ENCODE measurements around the gene PKDREJ.

- TF ChIP-seq, protein P1, sequence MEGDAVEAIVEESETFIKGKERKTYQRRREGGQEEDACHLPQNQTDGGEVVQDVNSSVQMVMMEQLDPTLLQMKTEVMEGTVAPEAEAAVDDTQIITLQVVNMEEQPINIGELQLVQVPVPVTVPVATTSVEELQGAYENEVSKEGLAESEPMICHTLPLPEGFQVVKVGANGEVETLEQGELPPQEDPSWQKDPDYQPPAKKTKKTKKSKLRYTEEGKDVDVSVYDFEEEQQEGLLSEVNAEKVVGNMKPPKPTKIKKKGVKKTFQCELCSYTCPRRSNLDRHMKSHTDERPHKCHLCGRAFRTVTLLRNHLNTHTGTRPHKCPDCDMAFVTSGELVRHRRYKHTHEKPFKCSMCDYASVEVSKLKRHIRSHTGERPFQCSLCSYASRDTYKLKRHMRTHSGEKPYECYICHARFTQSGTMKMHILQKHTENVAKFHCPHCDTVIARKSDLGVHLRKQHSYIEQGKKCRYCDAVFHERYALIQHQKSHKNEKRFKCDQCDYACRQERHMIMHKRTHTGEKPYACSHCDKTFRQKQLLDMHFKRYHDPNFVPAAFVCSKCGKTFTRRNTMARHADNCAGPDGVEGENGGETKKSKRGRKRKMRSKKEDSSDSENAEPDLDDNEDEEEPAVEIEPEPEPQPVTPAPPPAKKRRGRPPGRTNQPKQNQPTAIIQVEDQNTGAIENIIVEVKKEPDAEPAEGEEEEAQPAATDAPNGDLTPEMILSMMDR (IDR thresholded peaks at IDR 0.05) = no peak
- no peak for TF ChIP-seq POLR2A (IDR thresholded peaks at IDR 0.05)
Observed at GRCh38 chr22:46272762-46273431, 9.8 kb upstream of the PKDREJ start.

Data from ovary (tissue), 3 donors.